Chondrocyte (in vitro differentiated cells): Measurements from ENCODE around the gene SNX30. TPM values are rescaled to one million over a fixed set of nuclear protein-coding genes. Genes with fewer than 3 reads are reported as not detected.

Experiments
- DNase-seq: peaks from one replicate; pipeline ENCODE4 v3.0.0; 2021; ENCODE audit warnings: mixed read lengths, low spot score
- H3K27ac Mint-ChIP-seq: one replicate; pipeline ENCODE4 v1.8.0; 2021; ENCODE audit warnings: mild to moderate bottlenecking, moderate library complexity, mixed read lengths; ENCODE audit not compliant: unreplicated experiment
- H3K27me3 Mint-ChIP-seq: 2 replicates; pipeline ENCODE4 v1.8.0; 2021; ENCODE audit warnings: low read depth, mixed read lengths
- H3K36me3 Mint-ChIP-seq: 2 replicates; pipeline ENCODE4 v1.8.0; 2021; ENCODE audit warnings: low read depth, mixed read lengths
- H3K4me1 Mint-ChIP-seq: 2 replicates; pipeline ENCODE4 v1.8.0; 2021; ENCODE audit warnings: low read depth, mild to moderate bottlenecking, mixed read lengths
- H3K4me3 Mint-ChIP-seq: one replicate; pipeline ENCODE4 v1.8.0; 2021; ENCODE audit warnings: mild to moderate bottlenecking, moderate library complexity, mixed read lengths; ENCODE audit not compliant: unreplicated experiment
- H3K9me3 Mint-ChIP-seq: 2 replicates; pipeline ENCODE4 v1.8.0; 2021; ENCODE audit warnings: low read depth, mixed read lengths
- total RNA-seq: library from RNA; stranded (reverse); gene quantifications from 3 replicates; pipeline ENCODE4 v1.2.1, GENCODE V29; 2021
- TF ChIP-seq, protein P1 (sequence below): fragments of 200-600 bp; sonication (generic); IDR thresholded peaks from 2 replicates; pipeline ENCODE4 v1.5.0; 2021; ENCODE audit warnings: antibody characterized with exemption, mild to moderate bottlenecking, moderate library complexity

The SNX30 gene
- total RNA-seq, 1 donor from 2014 or later: 19.9 TPM

- Mint-ChIP-seq H3K36me3 (peaks cover 5% of the 10 kb centered on the region), H3K9me3 (no peaks in the 10 kb centered on the region), H3K4me3 (no peak overlapping the region), H3K27ac (no peak overlapping the region), H3K4me1 (peaks cover 24% of the 10 kb centered on the region), H3K27me3 (peaks cover 7% of the 10 kb centered on the region)
- TF ChIP-seq, protein P1, sequence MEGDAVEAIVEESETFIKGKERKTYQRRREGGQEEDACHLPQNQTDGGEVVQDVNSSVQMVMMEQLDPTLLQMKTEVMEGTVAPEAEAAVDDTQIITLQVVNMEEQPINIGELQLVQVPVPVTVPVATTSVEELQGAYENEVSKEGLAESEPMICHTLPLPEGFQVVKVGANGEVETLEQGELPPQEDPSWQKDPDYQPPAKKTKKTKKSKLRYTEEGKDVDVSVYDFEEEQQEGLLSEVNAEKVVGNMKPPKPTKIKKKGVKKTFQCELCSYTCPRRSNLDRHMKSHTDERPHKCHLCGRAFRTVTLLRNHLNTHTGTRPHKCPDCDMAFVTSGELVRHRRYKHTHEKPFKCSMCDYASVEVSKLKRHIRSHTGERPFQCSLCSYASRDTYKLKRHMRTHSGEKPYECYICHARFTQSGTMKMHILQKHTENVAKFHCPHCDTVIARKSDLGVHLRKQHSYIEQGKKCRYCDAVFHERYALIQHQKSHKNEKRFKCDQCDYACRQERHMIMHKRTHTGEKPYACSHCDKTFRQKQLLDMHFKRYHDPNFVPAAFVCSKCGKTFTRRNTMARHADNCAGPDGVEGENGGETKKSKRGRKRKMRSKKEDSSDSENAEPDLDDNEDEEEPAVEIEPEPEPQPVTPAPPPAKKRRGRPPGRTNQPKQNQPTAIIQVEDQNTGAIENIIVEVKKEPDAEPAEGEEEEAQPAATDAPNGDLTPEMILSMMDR: peak; percentile 23
- no peak for DNase-seq
Observed at GRCh38 chr9:112887381-112887780, 136.8 kb downstream of the SNX30 start.

DNA sequence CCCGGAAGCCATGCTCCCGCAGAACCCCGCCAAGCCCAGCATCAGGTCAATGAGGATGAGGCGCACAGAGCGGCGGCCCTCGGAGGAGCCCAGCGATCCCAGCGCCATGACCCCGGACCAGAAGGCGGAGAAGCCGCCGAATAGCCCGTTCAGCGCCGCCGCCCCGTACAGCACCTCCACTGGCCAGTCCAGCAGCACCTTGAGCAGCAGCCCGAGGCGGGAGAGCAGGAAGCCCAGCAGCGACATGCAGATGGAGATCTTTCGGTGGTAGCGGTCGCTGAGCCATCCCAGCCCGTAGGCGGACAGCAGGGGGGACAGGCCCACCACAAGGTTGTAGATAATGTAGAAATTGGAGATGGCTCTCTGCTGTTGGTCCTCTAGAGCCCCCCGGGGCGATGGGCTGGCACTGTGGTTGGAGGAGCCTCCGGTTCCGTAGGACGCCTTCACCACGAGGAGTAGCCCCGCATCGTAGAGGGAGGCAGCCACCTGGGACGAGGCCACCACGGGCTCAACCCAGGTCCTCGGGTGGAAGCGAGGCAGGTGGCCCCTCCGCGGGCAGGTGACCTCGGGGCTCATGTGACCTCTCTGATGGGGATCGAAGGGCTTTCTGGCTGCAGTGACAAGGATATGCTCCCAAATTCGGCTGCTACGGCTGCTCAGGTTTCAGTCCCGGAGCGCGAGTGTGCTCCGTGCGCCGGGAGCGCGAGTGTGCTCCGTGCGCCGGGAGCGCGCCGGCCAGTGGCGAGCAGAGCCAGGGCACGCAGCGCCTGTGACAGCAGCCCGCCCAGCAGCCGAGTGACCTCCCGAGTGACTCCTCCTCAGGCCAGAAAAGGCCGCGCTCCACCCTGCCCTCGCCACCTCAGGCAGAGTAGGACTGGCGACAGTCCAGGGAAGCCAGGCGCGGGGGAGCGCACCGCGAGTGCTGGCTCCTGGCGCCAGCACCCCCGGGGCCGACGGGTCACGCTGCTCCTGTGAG lies 139.8 kb downstream of the SNX30 start, which contains the start of gene SLC46A2:
SLC46A2 (minus strand) TSS at position 771 of the 976 bp plus-strand sequence; CDS start at position 576, 195 bp downstream.
- DNase-seq: peak; percentile 94
- H3K4me1 Mint-ChIP-seq: peaks cover 14% of the 10 kb centered on the region
- TF ChIP-seq, protein P1: no peak
- peak within 1 kb of the TSS; percentile 70 for H3K4me3 Mint-ChIP-seq
- peaks cover 7% of the 10 kb centered on the region for H3K27me3 Mint-ChIP-seq
- H3K36me3 Mint-ChIP-seq: peaks cover 2% of the 10 kb centered on the region
- H3K27ac Mint-ChIP-seq: no peak within 1 kb of the TSS
- no peaks in the 10 kb centered on the region for H3K9me3 Mint-ChIP-seq

DNA sequence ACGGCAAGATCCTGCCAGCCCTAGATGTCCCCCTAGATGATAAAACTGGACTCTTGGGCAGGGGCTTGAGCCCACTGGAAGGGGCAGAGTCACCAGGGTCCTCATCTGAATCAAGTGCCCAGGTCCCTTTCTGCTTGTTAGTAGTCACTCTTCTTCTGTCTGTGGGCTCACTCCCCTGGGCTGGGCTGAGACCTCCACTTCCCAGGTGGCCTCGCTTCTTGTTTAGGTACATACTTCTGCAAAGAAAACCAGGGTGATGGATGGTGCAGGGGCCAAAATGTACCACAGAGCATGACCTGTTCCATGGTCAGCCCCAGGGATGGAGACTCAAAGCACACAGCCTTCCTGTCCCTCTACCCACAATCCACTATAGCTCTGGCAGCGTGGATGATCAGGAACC lies 141.0 kb downstream of the SNX30 start:
- Mint-ChIP-seq H3K36me3 (peaks cover 2% of the 10 kb centered on the region), H3K4me1 (peaks cover 14% of the 10 kb centered on the region), H3K4me3 (no peak overlapping the region), H3K9me3 (peaks cover 5% of the 10 kb centered on the region), H3K27me3 (peaks cover 7% of the 10 kb centered on the region), H3K27ac (no peak overlapping the region)
- no peak for DNase-seq
- TF ChIP-seq, protein P1: no peak

- DNase-seq: no peak
- peaks cover 7% of the 10 kb centered on the region for H3K27me3 Mint-ChIP-seq
- H3K27ac Mint-ChIP-seq: no peak overlapping the region
- H3K4me1 Mint-ChIP-seq: peaks cover 14% of the 10 kb centered on the region
- no peaks in the 10 kb centered on the region for H3K36me3 Mint-ChIP-seq
- peaks cover 5% of the 10 kb centered on the region for H3K9me3 Mint-ChIP-seq
- TF ChIP-seq, protein P1: no peak
- no peak overlapping the region for H3K4me3 Mint-ChIP-seq
Observed at GRCh38 chr9:112892981-112893380, 142.4 kb downstream of the SNX30 start.

- Mint-ChIP-seq H3K4me3 (no peak overlapping the region), H3K4me1 (peaks cover 14% of the 10 kb centered on the region), H3K27me3 (peaks cover 16% of the 10 kb centered on the region), H3K9me3 (peaks cover 5% of the 10 kb centered on the region), H3K27ac (no peak overlapping the region), H3K36me3 (no peaks in the 10 kb centered on the region)
- TF ChIP-seq, protein P1: no peak
- no peak for DNase-seq
Observed at GRCh38 chr9:112894041-112894440, 143.5 kb downstream of the SNX30 start.
